ENCODE measurements around the gene CHMP2A.
A peak's percentile ranks its signal among the peaks of the same experiment; 100 is the strongest.

Gene CHMP2A

GRCh38 chr19:58570770-58571574, 16.1 kb upstream of the CHMP2A start:
- Histone ChIP-seq H3K4me3 (no peak overlapping the region), H3K27ac (no peak overlapping the region)

GRCh38 chr19:58569943-58570670, 15.2 kb upstream of the CHMP2A start:
- no peak overlapping the region for H3K4me3 ChIP-seq
- no peak overlapping the region for H3K27ac ChIP-seq

DNA sequence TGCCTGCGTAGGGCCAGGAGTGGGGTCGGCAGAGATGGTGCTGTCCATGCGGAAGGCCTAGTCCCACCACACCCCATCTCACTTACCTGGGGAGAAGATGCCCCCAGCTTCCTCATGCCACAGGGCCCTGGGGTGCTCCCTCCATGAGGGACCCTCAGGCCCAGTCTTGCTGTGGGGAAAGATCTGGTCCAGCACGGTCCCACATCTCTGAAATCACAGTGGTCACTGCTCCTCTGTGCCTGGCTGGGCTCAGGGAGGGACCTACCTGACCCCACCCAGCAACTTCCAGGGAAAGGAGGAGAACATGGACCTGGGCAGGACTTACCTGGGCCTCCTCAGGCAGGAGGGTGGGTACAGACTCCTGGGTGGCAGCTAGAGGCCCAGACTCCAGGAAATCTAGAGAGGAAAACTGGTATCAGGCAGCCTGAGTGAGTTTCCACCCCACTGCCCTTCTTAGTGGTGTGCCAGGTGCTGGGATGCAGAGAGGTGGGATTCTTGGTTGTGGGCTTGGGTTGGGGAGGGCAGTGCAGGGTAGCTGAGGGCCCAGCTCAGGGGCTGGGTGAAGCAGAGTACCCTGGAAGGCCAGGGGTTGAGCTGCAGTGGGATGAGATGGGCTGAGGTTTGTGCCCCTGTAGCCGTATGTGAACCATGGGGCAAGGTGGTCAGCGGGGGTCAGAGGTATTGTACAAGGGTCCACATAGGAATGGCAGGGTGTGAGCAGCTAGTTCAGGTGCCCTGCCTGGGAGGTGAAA, 14.5 kb upstream of the CHMP2A start:
- H3K27ac ChIP-seq: no peak overlapping the region

DNA sequence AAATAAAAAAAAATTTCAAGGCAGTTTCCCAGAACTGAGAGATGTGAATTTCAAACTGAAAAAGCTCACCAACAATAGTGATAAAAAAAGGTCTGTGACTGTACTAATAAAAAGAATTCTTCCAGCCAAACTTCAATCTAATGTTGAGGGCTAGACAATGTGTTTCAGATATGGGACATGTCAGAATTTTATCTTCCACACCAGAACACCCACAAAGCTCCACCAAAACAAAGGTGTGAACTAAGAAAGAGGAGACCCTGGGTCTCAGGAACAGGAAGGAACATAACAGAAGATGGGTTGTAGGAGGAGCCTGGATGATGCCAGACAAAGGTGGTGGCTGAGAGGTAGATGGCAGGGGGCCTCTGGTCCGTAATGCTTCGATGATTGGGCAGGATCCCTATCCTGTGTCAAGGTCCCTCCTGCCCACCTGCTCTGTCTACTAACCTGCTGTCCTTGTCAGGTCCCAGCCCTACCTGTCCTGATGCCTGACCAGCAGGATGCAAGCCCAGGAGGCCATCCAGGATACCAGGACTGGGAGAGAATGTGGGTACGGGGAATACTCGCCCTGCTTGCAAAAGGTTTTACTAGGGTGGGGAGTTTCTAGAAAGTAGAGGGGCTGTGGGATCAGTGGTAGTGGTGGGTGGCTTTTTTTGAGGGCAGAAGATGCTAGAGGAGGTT, 13.7 kb upstream of the CHMP2A start:
- no peak overlapping the region for H3K4me3 ChIP-seq
- H3K27ac ChIP-seq: no peak overlapping the region

More for the DNA sequence above, 14.5 kb upstream of the CHMP2A start:
- no peak overlapping the region for H3K4me3 ChIP-seq

DNA sequence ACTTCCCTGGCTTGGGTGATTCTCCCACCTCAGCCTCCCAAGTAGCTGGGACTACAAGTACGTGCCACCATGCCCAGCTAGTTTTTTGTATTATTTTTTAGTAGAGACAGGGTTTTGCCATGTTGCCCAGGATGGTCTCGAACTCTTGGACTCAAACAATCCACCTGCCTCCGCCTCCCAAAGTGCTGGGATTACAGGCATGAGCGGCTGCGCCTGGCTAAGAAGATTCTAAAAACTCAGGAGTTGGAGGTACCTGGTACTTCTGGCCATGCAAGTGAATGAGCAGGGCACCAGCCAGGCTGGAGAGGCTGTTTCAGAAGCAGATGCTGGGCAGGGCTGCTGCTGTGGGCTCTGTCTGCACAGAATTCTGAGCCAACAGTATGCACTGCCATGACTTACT, 12.1 kb upstream of the CHMP2A start:
- no peak overlapping the region for H3K4me3 ChIP-seq
- H3K27ac ChIP-seq: no peak overlapping the region

- H3K4me3 ChIP-seq: no peak overlapping the region
Observed at GRCh38 chr19:58563823-58564222, 8.9 kb upstream of the CHMP2A start.

DNA sequence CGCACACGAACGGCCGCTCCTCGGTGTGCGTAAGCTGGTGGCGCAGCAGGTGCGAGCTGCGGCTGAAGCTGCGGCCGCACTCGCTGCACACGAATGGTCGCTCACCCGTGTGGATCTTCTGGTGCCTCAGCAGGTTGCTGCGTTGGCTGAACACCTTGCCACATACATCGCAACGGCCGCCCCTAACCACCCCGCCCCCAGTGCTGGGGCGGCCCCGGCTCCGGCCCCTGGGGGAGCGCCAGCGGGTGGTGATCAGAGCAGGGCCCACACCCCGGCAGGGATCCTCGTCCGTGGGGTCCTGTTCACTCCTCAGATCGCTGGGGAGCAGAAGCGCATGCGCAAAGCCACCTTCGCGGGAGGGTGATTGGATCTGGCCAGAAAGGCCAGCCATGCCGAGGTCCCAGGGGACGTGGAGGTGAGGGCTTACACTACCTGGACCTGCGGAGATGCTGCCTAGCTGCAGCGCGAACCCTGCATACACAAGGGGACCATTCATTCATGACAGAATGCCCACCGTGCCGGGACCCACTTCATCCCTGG, 8.2 kb upstream of the CHMP2A start:
- peak overlapping the region in 10 of 21 experiments; percentile 1 to 72 (median 54) for H3K27ac ChIP-seq
- H3K4me3 ChIP-seq: peak overlapping the region; percentile 22 to 39 (median 32)

More at GRCh38 chr19:58563823-58564222, 8.9 kb upstream of the CHMP2A start:
- H3K27ac ChIP-seq: no peak overlapping the region

GRCh38 chr19:58562122-58563033, 7.5 kb upstream of the CHMP2A start:
- peak overlapping the region; percentile 22 to 39 (median 32) for H3K4me3 ChIP-seq
- peak overlapping the region in 16 of 21 experiments; percentile 1 to 72 (median 48) for H3K27ac ChIP-seq

DNA sequence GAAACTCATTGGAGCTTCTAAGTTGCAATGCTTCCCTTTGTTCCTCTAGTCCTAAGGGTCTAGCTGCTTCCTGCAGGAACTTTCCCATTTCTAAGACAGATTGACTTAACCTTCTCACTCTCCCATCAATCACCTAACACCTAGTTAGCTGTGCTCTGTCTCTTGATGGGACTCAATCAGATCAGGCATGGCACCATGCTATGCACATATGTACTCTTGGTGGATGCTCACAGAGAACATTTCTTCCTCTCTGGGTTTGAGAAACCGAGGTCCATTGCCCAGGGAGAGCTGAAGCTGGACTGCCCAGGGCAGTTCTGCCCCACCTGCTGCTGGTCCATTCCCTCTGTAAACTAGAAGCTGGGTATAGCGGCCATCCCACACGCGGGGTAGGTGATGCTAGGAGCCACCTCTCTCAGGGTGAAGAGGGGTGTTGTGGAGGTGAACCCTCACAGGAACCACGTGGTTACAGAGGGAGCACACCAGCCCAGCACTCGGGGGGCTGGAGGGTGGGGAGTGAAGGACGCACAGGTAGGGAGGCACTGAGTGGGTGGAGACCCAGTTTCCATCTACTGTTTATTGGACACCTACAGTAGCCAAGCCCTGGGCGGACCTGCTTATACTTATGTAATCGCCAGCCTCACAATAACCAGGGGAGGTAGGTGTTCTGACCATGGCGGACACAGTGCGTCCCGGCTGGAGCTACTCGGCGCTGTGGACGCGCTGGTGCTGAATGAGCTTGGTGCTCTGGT, 6.6 kb upstream of the CHMP2A start:
- H3K27ac ChIP-seq: peak overlapping the region in 12 of 21 experiments; percentile 1 to 72 (median 52)
- peak overlapping the region in 6 of 7 experiments; percentile 22 to 39 (median 33) for H3K4me3 ChIP-seq

DNA sequence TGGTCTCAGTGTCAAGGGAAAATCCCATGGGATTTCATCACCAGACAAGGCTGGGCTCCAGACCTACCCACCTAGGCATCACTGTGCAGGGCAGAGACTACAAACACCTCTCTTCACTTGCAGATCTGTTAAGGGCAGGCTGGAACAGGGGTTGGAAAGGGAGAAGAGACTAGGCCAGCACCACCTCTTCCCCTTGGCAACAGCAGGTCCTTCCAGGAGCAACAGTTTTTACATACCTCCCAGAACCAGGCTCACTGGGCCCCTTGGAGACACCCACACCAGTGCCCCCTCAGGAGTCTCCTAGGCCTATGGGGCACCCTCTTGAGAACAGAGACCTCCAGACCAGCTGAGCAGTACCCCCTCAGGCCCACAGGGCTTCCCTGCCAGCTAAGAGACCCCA, 6.0 kb upstream of the CHMP2A start:
- Histone ChIP-seq H3K4me3 (no peak overlapping the region), H3K27ac (peak overlapping the region in 1 of 21 experiments; percentile 9)

DNA sequence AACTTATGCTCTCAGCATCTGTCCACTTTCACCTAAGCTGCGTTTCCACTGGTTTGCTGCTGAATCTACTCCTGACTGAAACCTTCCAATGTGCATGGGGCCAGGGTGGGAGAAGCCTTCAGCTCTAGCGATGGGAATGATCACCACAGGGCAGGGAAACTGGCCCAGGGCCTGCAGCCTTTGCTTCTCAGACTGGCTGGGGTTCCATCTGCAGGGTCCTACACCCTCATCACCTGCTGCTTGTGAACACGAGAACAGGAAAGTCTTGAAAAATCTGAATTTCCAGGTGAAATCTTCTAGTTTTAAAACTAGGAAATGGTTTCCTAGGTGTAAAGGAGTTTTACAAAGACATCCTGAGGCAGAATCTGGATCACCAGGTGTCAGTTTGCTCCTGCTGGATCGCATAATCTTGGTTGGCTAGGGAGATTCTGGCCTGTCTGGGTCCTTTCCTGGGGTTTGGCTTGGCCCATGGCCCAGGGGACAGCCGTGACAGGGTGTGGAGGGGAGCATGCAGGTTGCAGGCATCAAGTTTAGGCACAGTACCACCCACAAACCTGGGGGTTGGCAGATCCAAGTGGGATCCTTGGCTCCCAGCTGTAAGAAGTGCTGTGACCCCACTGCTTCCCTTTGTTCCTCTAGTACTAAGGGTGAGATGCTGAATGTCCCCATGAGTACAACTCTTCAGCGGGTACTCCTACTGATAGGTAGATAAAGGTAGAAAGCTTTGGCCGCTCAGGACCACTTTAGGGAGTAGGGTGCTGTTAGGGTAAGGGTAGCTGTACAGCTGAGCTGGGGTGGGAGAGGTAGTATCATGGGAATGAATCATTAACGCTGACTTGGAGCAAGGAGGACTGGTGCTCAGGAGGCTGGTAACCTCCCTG, 5.3 kb upstream of the CHMP2A start:
- peak overlapping the region in 19 of 21 experiments; percentile 96 to 100 (median 99) for H3K27ac ChIP-seq
- H3K4me3 ChIP-seq: peak overlapping the region; percentile 62 to 91 (median 69)

DNA sequence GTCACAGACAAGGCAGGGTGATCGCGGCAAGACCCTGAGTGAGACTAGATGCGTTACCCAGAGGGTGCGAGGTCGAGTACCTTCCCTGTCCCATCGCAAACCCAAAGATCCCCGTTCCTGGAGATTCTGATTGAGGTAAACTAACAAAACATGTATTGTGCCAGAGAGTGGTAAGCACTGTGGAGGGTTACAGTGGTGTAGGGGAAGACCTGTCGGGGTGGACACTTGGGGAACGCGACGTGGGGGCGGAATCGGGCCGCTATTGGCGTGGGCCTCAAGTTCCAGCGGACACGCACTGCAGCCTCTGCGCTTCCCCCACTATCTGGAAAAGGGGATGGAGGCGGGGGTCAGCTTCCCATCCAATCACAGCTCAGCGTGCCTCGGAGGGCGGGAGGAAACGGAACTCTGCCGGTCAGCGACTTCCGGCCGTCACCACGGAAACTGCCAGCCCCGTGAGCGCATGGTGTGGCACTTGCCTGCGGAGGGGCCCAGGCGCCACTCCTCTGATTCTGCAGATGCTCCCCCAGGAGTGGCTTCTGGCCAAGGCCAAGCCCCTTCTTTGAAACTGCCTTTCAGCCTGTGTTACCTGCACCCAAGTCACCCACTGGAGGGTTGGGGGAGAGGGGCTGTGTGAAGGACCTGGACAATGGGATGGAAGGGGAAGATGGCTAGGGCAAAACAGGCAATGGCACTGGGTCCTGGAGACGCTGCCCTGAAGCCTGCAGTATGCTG, 4.5 kb upstream of the CHMP2A start:
- Histone ChIP-seq H3K27ac (peak overlapping the region; percentile 66 to 100 (median 99)), H3K4me3 (peak overlapping the region; percentile 62 to 91 (median 69))

DNA sequence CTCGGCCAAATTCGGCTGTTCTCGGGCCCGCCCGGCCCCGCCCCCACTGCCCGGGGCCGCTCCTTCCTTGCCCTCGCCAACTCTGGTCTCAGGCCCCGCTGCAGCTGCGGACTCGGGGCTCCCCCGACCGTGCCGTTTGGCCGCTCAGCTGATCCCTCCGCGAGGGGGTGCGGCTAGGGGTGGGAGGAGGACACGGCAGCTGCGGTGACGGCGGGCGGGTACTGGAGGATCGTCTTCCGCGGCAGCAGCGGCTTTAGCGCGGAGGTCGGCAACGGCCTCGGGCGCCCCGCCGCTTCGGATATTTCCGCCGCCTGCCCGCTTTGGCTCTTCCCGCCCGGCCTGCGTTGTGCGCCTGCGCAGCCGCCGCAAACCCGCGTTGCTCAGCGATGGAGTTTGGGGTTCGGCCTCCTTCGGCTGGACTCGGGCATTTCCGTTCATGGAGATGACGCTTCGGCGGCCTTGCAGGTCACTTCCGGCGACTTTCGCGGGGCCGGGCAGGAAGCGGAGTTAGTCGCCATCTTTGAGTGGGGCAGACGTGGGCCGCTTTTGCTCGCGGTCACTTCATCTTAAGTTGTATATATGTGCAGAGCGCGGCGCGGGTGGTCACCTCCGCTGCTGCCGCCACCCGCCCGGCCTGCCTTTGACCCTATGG, 3.8 kb upstream of the CHMP2A start:
- H3K27ac ChIP-seq: peak overlapping the region; percentile 66 to 100 (median 99)
- peak overlapping the region; percentile 62 to 91 (median 69) for H3K4me3 ChIP-seq

GRCh38 chr19:58558066-58558622, 3.2 kb upstream of the CHMP2A start, which contains the start of gene UBE2M:
UBE2M (minus strand) TSS chr19:58558611; CDS start chr19:58558381, 230 bp downstream.
- Histone ChIP-seq H3K4me3 (peak within 1 kb of the TSS; percentile 62 to 91 (median 69)), H3K27ac (peak within 1 kb of the TSS; percentile 66 to 100 (median 99))
